IMR-90 (cell line): Measurements from ENCODE around the gene CUBN. TPM values are rescaled to one million over a fixed set of nuclear protein-coding genes. Genes with fewer than 3 reads are reported as not detected.
A peak's percentile ranks its signal among the peaks of the same experiment; 100 is the strongest.

ENCODE experiments used
- ATAC-seq: fragments of 200-7000 bp; cut with Tn5 transposase; 2 replicates; pipeline ENCODE4 v1.9.1; 2020; ENCODE audit warnings: low read depth, mild to moderate bottlenecking, moderate library complexity
- BruUV-seq: library from RNA; stranded (reverse); fragments of 400-500 nt; replicated peaks from 2 replicates; lab custom pipeline; 2021; lab: Mats Ljungman, UMichigan
- CTCF ChIA-PET: fragments of 300-600 bp; formaldehyde crosslinking; extraction: SDS; loops from one replicate; lab custom pipeline; 2021; ENCODE audit warnings: antibody characterized with exemption; lab: Yijun Ruan, JAX
- POLR2A ChIA-PET: fragments of 300-600 bp; sonication (Branson Sonifier 250); formaldehyde crosslinking; loops from one replicate; lab custom pipeline; 2022; ENCODE audit warnings: antibody characterized with exemption; ENCODE audit not compliant: unreplicated experiment; lab: Charles Lee
- DNase-seq: peaks from one replicate; pipeline ENCODE4 v3.0.0; 2013
- H2AFZ ChIP-seq: replicated peaks from 2 replicates; pipeline ENCODE3; 2013; ENCODE audit warnings: low read length, mild to moderate bottlenecking; ENCODE audit not compliant: poor library complexity
- H2AK5ac ChIP-seq: 2 replicates; pipeline ENCODE4 v1.6.1; 2013; ENCODE audit warnings: low read depth, low read length, inconsistent platforms
- H2AK9ac ChIP-seq: replicated peaks from 2 replicates; pipeline ENCODE3; 2013; ENCODE audit warnings: mild to moderate bottlenecking, low read depth, low read length, moderate library complexity; ENCODE audit not compliant: poor library complexity
- H2BK120ac ChIP-seq: 2 replicates; pipeline ENCODE4 v1.6.1; 2013; ENCODE audit warnings: low read depth, low read length, inconsistent platforms
- H2BK15ac ChIP-seq: 3 replicates; pipeline ENCODE4 v1.6.1; 2013; ENCODE audit warnings: low read depth, low read length, inconsistent platforms
- H2BK20ac ChIP-seq: 2 replicates; pipeline ENCODE4 v1.6.1; 2013; ENCODE audit warnings: low read depth, mild to moderate bottlenecking, inconsistent platforms, low read length, moderate library complexity
- H2BK5ac ChIP-seq: 2 replicates; pipeline ENCODE4 v1.6.1; 2013; ENCODE audit warnings: mild to moderate bottlenecking, low read depth, low read length, inconsistent platforms; ENCODE audit not compliant: poor library complexity, severe bottlenecking
- H3K14ac ChIP-seq: replicated peaks from 2 replicates; pipeline ENCODE4 v1.6.1; 2013; ENCODE audit warnings: low read depth, low read length, inconsistent platforms
- H3K18ac ChIP-seq: 2 replicates; pipeline ENCODE4 v1.6.1; 2013; ENCODE audit warnings: low read depth, low read length, control low read depth
- H3K23ac ChIP-seq: 2 replicates; pipeline ENCODE4 v1.6.1; 2013; ENCODE audit warnings: low read depth, low read length, inconsistent platforms
- H3K27ac ChIP-seq: 2 replicates; pipeline ENCODE4 v1.5.1; 2013; ENCODE audit warnings: mild to moderate bottlenecking, control low read depth, low read length; ENCODE audit not compliant: insufficient read depth
- H3K27me3 ChIP-seq: 2 replicates; pipeline ENCODE4 v1.6.1; 2013; ENCODE audit warnings: low read length; ENCODE audit not compliant: control insufficient read depth, insufficient read depth
- H3K36me3 ChIP-seq: 2 replicates; pipeline ENCODE4 v1.6.1; 2013; ENCODE audit warnings: low read length, mixed read lengths; ENCODE audit not compliant: control insufficient read depth, insufficient read depth
- H3K4ac ChIP-seq: 2 replicates; pipeline ENCODE4 v1.6.1; 2013; ENCODE audit warnings: low read depth, low read length, inconsistent platforms
- H3K4me1 ChIP-seq: 2 replicates; pipeline ENCODE4 v1.6.1; 2013; ENCODE audit warnings: low read length, mixed read lengths; ENCODE audit not compliant: control insufficient read depth, insufficient read depth
- H3K4me2 ChIP-seq: 2 replicates; pipeline ENCODE4 v1.6.1; 2013; ENCODE audit warnings: low read depth, mild to moderate bottlenecking, control low read depth, low read length, moderate library complexity
- H3K4me3 ChIP-seq: 2 replicates; pipeline ENCODE4 v1.5.1; 2013; ENCODE audit warnings: low read depth, mild to moderate bottlenecking, control low read depth, low read length, moderate library complexity; ENCODE audit not compliant: insufficient read depth
- H3K56ac ChIP-seq: 2 replicates; pipeline ENCODE4 v1.6.1; 2013; ENCODE audit warnings: low read length, inconsistent platforms; ENCODE audit not compliant: insufficient read depth; ENCODE audit errors: extremely low read depth
- H3K79me1 ChIP-seq, 2 experiments: 2 replicates each; pipeline ENCODE4 v1.6.1; 2013; ENCODE audit warnings: low read length in 2 of 2, inconsistent platforms in 1 of 2, low read depth in 1 of 2
- H3K9ac ChIP-seq: 2 replicates; pipeline ENCODE4 v1.6.1; 2013; ENCODE audit warnings: low read depth, low read length, control low read depth
- H3K9me1 ChIP-seq: 2 replicates; pipeline ENCODE4 v1.6.1; 2013; ENCODE audit warnings: low read length, inconsistent platforms; ENCODE audit not compliant: insufficient read depth
- H3K9me3 ChIP-seq: 2 replicates; pipeline ENCODE4 v1.6.1; 2013; ENCODE audit warnings: low read length; ENCODE audit not compliant: control insufficient read depth, insufficient read depth
- H4K20me1 ChIP-seq: 2 replicates; pipeline ENCODE4 v1.6.1; 2013; ENCODE audit warnings: low read length, inconsistent platforms; ENCODE audit not compliant: insufficient read depth
- H4K5ac ChIP-seq: 2 replicates; pipeline ENCODE4 v1.6.1; 2013; ENCODE audit warnings: mild to moderate bottlenecking, low read depth, low read length, control low read depth
- H4K8ac ChIP-seq, 2 experiments: 2 replicates each; pipeline ENCODE4 v1.6.1; 2013; ENCODE audit warnings: low read depth in 2 of 2, low read length in 2 of 2, control low read depth in 1 of 2, inconsistent platforms in 1 of 2
- H4K91ac ChIP-seq: 2 replicates; pipeline ENCODE4 v1.6.1; 2013; ENCODE audit warnings: low read depth, low read length, inconsistent platforms; ENCODE audit not compliant: insufficient read depth
- CTCF ChIP-seq: conservative IDR thresholded peaks from 2 replicates; pipeline ENCODE4 v1.5.1; 2012; ENCODE audit warnings: mild to moderate bottlenecking, low read depth, low read length, improper control_type of control experiment
- FOS ChIP-seq: fragments of 150-350 bp; IDR thresholded peaks from 2 replicates; pipeline ENCODE4 v1.6.1; 2016; ENCODE audit warnings: low read depth, low read length
- MAFK ChIP-seq: IDR thresholded peaks from 2 replicates; pipeline ENCODE4 v1.6.1; 2012; ENCODE audit warnings: low read depth, low read length, improper control_type of control experiment
- MAZ ChIP-seq: IDR thresholded peaks from 2 replicates; pipeline ENCODE4 v1.6.1; 2012; ENCODE audit warnings: low read depth, mild to moderate bottlenecking, low read length, improper control_type of control experiment, moderate library complexity, borderline replicate concordance
- MXI1 ChIP-seq: IDR thresholded peaks from 2 replicates; pipeline ENCODE4 v1.6.1; 2012; ENCODE audit warnings: low read depth, mild to moderate bottlenecking, low read length, moderate library complexity, borderline replicate concordance
- NFE2L2 ChIP-seq: fragments of 150-350 bp; IDR thresholded peaks from 2 replicates; pipeline ENCODE4 v1.6.1; 2016; ENCODE audit warnings: low read depth, mild to moderate bottlenecking, low read length
- POLR2A ChIP-seq: IDR thresholded peaks from 2 replicates; pipeline ENCODE4 v1.6.1; 2012; ENCODE audit warnings: mild to moderate bottlenecking, low read depth, low read length
- RAD21 ChIP-seq: IDR thresholded peaks from 2 replicates; pipeline ENCODE4 v1.6.1; 2012; ENCODE audit warnings: low read length, improper control_type of control experiment
- RFX5 ChIP-seq: IDR thresholded peaks from 2 replicates; pipeline ENCODE4 v1.8.0; 2012; ENCODE audit warnings: low read depth, mild to moderate bottlenecking, low read length, moderate library complexity
- SMC3 ChIP-seq: fragments of 150-350 bp; IDR thresholded peaks from 2 replicates; pipeline ENCODE4 v1.6.1; 2016; ENCODE audit warnings: low read depth, mild to moderate bottlenecking, antibody characterized with exemption, low read length, moderate library complexity
- WGBS, 2 experiments: methylation state at CpG; one replicate each; pipeline versions ENCODE4 v1.1.5 to v1.1.7; 2013; ENCODE audit warnings: missing lambda C conversion rate in 2 of 2; ENCODE audit not compliant: insufficient read length in 1 of 2; ENCODE audit errors: extremely low coverage in 2 of 2; 5-methylcytosine and 5-hydroxymethylcytosine counted together
- dilution Hi-C: fragments of 300-500 bp; cut with HindIII; formaldehyde crosslinking; loops from one replicate; pipeline ENCODE4 v1.14.3; 2018; ENCODE audit warnings: low sequenced_read_pairs; ENCODE audit not compliant: unreplicated experiment
- in situ Hi-C: fragments of 300-500 bp; cut with MboI; formaldehyde crosslinking; loops from 3 replicates; pipeline ENCODE4 v1.14.3; 2019; ENCODE audit warnings: low sequenced_read_pairs, inconsistent platforms, mixed read lengths
- intact Hi-C: fragments of 100-400 bp; cut with micrococcal nuclease; formaldehyde crosslinking; loops from 2 replicates; pipeline ENCODE4 v1.10.0; 2022
- polyA plus RNA-seq, 3 experiments: library from polyadenylated mRNA; depleted of rRNA; stranded (reverse); fragments of >200 nt; gene quantifications; 2 replicates each; pipeline ENCODE4 v1.2.3, GENCODE V29; 2012; ENCODE audit warnings: low replicate concordance in 1 of 3
- total RNA-seq: library from RNA; depleted of rRNA; stranded (reverse); fragments of >200 nt; gene quantifications from 2 replicates; pipeline ENCODE4 v1.2.3, GENCODE V29; 2012

The CUBN gene
- total and polyA plus RNA-seq, 2 of the 4 experiments (the other 2 are of a cell fraction), result 0.19 to 0.54 TPM

- peak overlapping the region; percentile 95 for H2BK20ac ChIP-seq
- peak overlapping the region; percentile 86; the same call in 1 of the 2 replicates for H3K23ac ChIP-seq
- 0% methylated on average over 1 of the region's 13 CpGs; no CpG with 5 or more reads in 1 of the 2 experiments for WGBS, 2 experiments
- H3K27ac ChIP-seq, result peak overlapping the region; percentile 71
- no peaks in the 10 kb centered on the region for H3K27me3 ChIP-seq
- peak overlapping the region; percentile 24; the same call in 1 of the 2 replicates for H3K9ac ChIP-seq
- dilution Hi-C loops, result no loop called here
- H3K14ac ChIP-seq, result peak overlapping the region; percentile 94
- DNase-seq (peak; percentile 99), ATAC-seq (peak; percentile 81)
- no peaks in the 10 kb centered on the region for H3K9me3 ChIP-seq
- in situ Hi-C loops, result no loop called here
- no peak overlapping the region for H3K4me3 ChIP-seq
- H2AFZ ChIP-seq, result no peak overlapping the region
- CTCF ChIA-PET, result interaction anchor here (0.6 kb wide), 1 partner anchor 176 kb away, joined by 3 read pairs; no protein-coding TSS in a partner anchor
- H3K79me1 ChIP-seq, result peaks cover 0 to 12% of the 10 kb centered on the region in 2 experiments; a peak in 2 of 4 replicates
- POLR2A ChIA-PET, result interaction anchor here (1.3 to 1.7 kb wide), 2 partner anchors 55 to 56 kb away, joined by 3 read pairs; no protein-coding TSS in a partner anchor
- H2BK5ac ChIP-seq, result peak overlapping the region; percentile 90
- H3K4me1 ChIP-seq, result peaks cover 12% of the 10 kb centered on the region
- peak overlapping the region; percentile 72 for H2BK15ac ChIP-seq
- H2AK9ac ChIP-seq, result no peak overlapping the region
- H4K20me1 ChIP-seq, result no peaks in the 10 kb centered on the region
- peak overlapping the region; percentile 63 for H3K56ac ChIP-seq
- H4K8ac ChIP-seq, result peak overlapping the region; percentile 72 to 73
- TSS peak; percentile 93 for BruUV-seq
- peak overlapping the region; percentile 97 for H3K18ac ChIP-seq
- H2BK120ac ChIP-seq, result peak overlapping the region; percentile 86
- peak overlapping the region; percentile 91; the same call in 1 of the 2 replicates for H4K5ac ChIP-seq
- intact Hi-C loops, result loop anchor here (1.0 to 2.0 kb wide), 2 partner anchors 21 to 36 kb away; no protein-coding TSS in a partner anchor
- no peaks in the 10 kb centered on the region for H3K36me3 ChIP-seq
- H4K91ac ChIP-seq, result peak overlapping the region; percentile 76; the same call in 1 of the 2 replicates
- H3K9me1 ChIP-seq, result peaks cover 9% of the 10 kb centered on the region; the same call in 1 of the 2 replicates
- peak overlapping the region; percentile 76 for H3K4me2 ChIP-seq
- H3K4ac ChIP-seq, result peak overlapping the region; percentile 93
- TF ChIP-seq CTCF, result no peak
- no peak for TF ChIP-seq MAZ
- no peak for TF ChIP-seq RFX5
- peak; percentile 38; the same call in 1 of the 2 replicates for TF ChIP-seq NFE2L2
- peak; percentile 87 for TF ChIP-seq FOS
- TF ChIP-seq MAFK, result no peak
- TF ChIP-seq SMC3, result no peak
- peak; percentile 46; the same call in 1 of the 2 replicates for TF ChIP-seq RAD21
- no peak for TF ChIP-seq MXI1
- TF ChIP-seq POLR2A, result peak; percentile 74
- H2AK5ac ChIP-seq, result peak overlapping the region; percentile 89
These were observed 106.0 kb downstream of the CUBN start for GRCh38 chr10:17023386-17024298.
